T-helper 22 cell (primary cell): Measurements from ENCODE around the gene DGKD.
"Not testable (repeated sequence)": the region's sequence is repeated elsewhere in the genome, so short reads cannot be mapped to it uniquely, and the experiment has no call there.

ENCODE experiments used
- DNase-seq: peaks from one replicate; pipeline ENCODE4 v3.0.0-alpha.2; 2020; ENCODE audit warnings: low read depth

The DGKD gene

DNA sequence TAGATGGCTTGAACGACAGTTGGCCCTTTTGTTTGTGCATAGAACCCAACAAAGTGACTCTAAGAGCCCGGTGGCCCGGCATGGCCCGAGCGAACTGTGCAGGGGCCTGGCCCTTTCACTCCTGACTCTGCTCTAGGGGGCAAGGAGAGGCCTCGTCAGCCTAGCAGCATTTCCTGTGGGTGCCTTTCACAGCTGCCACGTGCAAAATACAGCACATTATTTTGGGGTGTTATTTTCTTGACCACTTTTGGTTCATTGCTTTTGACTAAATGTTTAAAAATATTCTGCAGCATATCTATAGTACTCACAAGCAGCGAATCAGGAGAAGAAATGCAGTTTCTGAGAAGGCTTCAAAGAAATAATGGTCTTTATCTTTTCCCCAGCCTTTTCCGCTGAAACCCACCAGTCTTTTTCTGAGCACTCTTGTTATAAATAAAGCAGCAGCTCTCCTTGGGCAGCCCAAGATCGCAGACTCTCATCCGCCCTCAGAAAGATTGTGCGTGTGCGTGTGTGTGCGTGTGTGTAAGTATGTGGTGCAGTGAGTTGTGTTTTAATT, 31.3 kb downstream of the DGKD start:
- no peak for DNase-seq

DNA sequence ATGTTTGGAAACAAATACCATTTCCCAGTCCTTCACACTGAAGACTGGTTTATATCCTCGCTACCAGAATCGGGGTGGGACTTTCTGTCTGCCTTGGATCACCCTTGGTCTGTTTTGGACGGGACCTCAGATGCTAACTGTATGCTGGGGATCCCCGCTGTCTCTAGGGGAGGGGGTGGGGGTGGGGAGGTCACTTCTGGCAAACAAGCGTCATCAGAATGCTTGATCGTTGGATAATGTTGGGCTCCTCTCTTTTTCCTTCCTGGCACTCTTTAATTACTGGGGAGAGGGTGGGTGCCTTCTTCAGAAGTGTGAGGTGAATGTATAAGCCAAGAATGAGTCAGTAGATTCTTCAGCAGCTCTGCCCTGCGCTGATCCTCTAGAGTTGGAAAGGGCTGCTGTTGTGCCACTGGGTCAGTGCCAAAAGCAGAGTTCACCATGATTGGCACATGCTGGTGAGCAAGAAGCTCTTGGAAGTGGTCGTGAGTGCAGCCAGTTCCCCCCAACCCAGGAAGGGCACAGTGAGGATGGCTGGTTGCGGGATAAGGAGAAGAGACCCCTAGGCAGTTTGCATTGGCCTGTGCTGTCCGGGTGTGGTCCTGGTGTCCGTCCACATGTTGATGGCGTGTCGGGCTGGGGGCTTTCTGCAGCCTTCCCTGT, 32.2 kb downstream of the DGKD start:
- DNase-seq, result no peak

DNA sequence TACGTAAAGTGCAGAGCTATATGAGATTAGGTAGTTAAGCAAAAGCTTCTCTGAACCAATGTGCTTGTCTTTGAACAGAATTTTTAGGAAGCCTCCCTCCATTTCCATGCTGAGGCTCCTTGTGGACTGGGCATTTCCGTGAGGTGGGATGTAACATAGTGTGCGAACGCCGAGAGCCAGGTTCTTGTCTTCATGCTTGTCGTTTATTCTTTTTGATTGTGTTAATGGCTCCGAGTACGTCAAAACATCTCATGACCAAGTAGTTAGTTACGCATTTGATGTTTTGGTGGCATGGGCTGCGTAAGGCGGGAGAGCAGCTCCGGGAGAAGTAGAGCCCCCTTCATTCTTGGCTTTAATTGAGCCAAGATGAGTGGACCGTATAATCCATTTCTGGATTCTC, 32.9 kb downstream of the DGKD start:
- DNase-seq, result no peak

DNA sequence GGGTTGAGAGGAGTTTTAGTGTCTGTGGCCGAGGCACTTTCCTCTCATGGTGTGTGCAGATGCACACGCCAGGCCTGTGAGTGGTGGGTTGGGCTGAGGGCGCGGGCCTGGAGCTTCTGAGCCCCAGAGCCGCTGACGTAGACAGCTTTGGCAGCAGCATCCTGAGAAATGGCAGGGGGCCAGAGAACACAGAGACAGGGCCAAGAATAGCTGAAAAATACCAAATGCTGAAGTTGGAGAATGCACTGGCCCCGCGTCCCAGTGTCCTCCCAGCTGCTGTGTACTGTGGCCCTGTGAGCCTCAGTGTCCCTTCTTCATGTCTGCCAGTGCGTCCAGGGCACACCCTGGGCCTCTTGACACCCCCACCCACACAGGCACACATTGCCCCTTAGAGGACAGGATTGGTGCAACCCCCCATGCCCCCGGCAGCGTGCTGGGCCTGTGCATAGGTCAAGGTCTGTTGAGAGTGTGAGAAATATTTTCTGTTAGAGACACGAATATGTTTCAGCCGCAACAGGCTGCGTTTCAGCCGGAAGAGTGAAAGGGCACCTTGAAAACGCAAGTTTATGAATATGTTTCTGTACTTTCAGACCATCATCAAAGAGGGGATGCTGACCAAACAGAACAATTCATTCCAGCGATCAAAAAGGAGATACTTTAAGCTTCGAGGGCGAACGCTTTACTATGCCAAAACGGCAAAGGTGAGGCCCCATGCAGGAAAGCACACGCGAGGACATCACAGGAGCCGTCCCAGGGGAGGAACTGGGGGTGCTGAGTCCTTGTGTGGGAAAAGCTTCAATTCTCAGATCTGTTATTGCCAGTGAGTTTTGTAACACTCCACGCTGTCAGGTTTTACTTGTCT, 33.6 kb downstream of the DGKD start:
- DNase-seq, result no peak

DNA sequence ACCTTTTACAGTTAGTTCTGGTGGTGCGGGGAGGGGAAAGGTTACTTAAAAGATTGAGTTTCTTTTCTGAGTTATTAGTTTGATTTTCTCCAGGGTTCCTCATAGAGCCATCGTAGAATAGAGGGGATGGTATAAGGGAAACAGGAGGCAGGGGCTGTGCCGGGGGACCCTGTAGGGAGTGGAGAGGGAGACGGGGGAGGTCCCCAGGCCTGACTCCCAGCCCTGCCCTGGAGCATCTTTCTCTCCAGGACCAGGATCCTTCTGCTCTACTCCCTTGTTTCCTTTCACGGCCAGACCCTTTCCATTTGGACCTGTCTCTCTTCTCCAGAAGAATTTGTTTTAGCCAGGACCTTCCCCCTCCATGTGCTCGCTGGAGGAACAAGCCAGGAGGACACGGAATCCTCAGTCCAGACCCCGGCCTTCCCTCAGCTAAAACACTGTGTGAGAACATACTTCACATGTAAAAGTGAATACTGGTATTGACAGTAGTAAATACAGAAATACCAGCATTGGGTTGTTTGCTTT, 35.4 kb downstream of the DGKD start:
- DNase-seq, result no peak

DNA sequence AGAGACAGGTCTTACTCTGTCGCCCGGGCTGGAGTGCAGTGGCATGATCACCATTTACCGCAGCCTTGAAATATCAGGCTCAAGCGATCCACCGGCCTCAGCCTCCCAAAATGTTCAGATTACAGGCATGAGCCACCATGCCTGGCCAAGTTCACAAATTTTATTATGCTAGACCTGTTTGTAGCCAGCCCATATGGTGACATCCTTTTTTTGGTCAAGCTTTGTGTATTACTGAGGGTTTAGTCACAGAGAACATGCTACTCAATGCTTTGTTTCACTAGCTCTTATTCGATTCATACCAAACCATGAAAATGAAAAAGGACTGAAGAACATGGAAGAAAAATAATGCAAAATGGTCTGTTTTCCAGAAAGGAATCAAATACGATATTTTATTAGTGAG, 41.4 kb downstream of the DGKD start:
- no peak for DNase-seq

DNA sequence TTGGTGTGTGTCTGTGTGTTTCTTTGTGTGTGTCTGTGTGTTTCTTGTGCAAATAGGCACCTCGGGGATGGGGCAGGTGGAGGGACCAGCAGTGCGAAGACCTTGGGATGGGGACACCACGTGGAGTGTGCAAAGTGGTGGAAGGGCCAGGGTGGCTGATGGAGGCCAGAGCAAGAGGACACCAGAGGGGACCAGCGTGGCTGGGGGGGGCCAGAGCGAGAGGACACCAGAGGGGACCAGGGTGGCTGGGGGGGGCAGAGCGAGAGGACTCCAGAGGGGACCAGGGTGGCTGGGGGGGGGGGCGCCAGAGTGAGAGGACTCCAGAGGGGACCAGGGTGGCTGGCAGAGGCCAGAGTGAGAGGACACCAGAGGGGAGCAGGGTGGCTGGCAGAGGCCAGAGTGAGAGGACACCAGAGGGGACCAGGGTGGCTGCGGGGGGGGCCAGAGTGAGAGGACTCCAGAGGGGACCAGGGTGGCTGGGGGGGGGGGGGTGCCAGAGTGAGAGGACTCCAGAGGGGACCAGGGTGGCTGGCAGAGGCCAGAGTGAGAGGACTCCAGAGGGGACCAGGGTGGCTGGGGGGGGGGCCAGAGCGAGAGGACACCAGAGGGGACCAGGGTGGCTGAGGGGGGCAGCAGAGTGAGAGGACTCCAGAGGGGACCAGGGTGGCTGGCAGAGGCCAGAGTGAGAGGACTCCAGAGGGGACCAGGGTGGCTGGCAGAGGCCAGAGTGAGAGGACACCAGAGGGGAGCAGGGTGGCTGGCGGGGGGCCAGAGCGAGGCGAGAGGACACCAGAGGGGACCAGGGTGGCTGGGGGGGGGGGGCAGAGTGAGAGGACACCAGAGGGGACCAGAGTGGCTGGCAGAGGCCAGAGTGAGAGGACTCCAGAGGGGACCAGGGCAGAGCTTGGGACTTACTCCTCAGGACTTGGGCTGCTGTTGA, 42.7 kb downstream of the DGKD start:
- not testable (repeated sequence) for DNase-seq

DNA sequence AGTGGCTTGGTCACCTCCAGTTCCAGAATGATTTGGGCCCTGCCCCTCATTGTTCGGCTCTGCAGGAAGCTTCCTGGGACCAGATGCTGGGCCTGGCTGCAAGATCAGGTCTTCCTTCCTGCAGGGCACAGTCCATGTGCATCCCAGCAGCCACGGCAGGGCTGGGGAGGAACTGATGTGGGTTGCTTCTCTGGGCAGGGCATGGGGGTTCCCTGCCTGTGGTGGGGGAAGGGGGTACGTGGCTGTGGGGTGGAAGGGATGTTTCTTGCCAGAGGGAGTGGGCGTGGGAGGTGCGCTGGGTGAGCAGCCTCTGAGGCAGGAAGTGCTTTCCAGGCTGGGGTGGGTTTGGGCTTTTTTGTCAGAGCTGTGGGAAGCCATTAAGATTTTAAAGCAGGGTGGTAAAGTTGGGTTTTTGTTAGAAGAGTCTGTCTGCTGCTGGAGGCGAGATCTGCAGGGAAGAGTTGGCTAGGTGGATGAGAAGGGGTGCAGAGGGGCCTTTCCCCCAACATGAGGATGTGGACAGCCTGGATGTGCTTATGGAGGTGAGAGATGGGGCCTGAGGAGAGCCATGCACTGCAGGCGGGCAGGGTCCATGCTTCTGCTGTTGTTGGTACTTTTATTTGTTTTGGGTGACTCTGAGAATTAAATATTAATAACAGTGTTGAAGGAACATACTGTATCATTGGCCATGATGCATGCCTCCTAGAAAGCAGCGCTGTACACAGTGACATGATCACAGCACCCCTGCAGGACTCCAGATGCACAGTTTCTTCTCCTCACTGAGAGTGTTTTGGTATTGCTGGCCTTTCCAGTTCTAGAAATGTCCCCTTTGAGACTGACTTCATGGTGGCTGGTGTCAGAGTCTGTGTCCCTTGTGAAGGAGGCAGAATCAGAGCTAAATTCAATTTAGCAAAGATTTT, 45.3 kb downstream of the DGKD start:
- DNase-seq, result peak; percentile 12

DNA sequence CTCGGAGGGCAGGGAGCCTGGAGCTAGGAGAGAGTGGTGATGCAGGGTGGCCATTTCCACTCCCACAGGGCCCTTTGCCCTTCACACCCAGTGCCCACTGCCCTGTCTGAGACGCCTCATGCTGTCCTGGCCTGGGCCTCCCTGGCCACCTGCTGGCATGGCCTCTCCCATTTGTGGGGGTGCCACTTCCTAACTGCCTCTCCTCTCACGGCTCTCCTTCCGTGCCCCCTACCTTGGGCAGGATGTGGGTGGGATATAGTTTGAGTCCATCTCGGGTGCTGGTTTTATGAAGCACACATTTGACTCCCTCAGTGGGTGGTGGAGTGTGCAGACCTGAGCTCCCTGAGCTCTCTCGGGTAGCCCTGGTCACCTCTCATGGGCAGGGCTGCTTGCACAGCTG, 46.0 kb downstream of the DGKD start:
- no peak for DNase-seq

DNA sequence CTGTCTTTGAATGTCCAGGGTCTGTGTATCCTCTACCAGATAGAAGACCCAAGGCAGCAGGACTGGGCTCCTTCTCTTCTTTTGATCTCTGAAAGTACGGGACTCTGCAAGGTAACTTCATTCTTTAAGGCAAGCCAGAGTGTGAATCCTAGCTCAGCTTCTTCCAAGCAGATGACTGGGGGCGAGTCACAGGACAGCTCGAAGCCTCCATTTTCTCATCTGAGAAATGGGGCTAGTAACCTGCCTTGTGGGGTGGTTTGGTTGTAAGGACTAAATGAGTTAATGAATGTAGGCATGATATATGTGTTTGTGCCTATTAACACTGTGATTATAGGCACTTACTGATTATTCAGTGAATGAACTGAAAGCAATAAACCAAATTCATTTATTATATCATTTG, 46.7 kb downstream of the DGKD start:
- DNase-seq, result no peak

DNA sequence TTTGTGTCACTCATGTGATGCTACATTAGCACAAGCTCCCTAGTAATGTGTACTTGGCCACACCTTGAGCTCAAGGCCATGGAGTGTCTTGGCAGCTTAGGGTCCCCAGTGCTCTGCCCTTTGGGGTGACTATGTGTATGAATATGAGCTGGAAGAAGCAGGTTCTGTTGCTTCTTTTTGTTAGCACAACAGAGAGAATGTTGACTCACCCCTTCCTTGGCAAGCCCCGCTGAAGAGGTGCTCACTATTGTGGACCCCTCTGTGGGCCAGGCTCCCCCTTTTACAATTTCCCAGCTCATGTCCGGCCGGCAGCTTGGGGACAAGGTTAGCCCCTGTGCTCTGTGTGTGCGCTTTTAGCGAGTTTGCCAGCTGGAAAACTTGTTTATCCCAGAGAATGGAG, 48.1 kb downstream of the DGKD start:
- no peak for DNase-seq

DNA sequence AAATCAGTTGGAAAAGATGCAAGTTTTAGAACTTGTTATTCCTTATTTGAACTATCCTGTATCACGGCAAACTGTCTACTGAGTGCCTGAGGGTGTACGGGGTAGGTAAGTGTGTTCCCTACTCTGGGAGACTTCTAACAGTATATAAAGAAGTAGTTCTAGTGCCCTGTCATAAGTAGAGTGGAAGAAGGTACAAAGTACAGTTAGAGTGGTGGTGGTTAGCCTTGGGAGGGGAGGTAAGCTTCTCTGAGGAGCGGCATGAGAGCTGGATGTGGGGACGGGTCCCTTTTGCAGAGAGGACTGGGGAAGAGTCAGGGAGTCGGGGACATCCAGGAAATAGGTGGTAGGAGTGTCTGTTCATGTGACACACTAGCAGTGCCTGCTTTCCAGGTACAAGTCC, 48.5 kb downstream of the DGKD start:
- no peak for DNase-seq

DNA sequence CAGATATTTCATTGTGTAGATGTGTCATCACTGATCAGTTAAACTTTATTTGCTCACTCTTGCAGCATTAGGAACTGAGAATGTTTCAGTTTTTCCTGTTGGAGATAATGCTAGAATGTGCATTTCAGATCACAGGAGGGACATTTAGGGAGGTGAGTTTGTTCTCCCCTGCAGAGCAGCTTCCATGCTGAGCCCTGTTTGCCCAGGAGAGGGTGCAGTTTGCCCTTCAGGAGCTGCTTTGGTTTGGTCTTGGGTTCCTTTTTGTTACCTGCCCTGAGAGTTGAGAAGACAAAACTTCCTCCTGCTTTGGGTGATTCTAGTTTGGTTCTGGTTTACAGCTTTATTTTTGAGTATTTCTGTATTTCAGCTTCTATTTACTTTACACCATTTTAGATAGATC, 49.9 kb downstream of the DGKD start:
- peak; percentile 36 for DNase-seq

DNA sequence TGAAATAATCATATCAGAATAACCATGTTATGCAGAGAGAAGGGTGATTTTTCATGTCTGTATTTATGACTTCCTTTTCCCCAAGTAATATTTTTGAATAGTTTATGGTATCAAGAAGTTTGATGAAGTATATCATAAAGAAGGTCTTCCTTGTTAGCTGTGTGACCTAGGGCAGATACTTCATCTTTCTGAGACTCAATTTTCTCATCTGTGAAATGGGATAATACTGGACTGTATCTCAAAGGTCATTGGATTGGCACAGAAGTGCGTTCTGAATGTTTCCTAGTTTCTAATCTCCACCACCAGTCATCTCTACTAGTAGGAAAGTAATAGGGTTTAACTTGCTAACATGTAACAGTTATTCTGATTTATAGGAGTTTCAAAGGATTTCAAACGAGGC, 52.6 kb downstream of the DGKD start:
- no peak for DNase-seq

DNA sequence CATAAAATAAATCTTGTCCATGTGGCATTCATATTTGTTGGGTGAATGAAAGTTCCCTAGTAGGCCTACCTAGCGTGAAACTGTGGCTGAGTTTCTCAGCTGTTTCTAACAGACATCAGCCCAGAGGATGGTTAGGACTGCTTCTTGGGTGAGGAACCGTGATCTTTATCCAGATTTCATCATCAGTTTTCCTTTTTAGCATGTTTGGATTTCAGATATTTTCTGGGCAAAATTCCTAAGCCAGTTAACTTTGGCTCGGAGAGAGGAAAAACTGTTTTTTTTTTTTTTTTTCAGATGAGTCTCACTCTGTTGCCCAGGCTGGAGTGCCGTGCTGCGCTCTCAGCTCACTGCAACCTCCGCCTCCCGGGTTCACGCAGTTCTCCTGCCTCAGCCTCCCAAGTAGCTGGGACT, 53.5 kb downstream of the DGKD start:
- no peak for DNase-seq

DNA sequence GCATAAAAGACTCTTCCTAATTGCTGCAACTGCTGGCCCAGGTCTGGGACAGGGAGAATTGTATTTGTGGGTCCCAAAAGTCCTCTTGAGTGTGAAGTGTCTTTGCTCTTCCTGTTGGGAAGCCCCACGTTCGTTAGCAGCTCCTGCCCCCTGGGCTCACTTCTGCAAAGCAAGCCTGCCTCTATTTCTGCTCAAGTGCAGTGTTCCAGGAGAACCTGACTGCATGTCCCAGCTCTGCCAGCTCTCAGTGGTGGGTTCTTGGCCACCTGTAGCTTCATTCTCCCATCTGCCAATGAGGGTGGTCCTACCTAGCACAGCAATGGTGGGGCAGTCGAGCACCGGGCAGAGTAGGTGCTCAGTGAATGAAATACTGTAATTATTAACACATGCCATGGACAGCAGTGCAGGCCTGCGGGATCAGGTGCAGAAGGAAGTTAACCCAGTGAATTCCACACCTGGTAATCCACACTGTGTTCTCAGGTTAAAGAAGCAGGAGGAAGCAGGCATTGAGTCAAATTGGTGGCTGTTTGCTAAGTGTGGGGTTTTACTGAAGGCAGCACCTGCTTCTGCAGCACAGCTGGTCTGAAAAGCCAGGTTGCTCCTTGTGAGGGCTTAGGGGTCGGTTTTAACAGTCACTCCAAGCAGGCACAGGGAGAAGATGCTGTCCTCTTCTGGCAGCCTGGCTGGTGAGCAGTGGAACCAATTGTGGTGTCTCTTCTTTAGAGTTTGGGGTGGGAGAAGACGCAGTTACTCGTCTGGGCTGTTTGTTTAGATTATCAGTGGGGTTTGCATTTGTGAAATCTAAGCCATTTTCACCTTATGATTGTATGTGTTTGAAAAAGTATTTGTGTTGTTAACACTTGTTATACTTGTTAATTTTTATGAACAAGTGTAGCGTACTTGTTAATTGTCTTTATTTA, 54.3 kb downstream of the DGKD start:
- no peak for DNase-seq

DNA sequence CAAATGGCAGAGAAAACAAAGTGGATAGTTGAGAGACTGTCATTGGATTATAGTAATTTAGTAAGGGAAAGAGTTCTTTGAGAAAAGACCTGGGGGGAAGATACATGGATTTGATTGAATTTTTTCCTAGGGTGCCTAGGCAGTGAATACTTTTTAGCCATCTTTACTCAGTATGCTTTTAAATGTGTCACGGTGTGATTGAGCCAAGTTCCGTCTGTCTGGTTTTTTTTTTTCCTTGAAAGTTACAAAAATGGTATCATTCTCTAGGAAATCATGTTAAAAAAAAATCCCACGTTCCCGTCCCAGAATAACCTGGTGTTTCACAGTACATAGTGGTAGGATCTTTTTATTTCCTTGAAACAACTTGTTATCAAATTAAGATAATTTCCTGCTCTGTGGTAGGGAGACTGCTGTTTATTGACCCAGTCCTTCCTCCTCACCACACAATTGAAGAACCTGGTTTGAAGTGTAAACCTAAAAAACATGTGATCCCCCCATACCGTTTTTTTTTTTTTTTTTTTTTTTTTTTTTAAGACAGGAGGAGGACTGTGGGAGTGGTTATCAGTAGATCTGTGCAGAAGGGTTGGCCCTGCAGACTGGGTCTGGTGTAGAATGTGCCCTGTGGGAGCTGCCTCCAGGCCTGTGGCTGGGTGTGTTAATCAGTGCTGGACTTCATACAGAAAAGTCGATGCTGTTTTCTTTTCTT, 55.1 kb downstream of the DGKD start:
- DNase-seq, result peak; percentile 25

DNA sequence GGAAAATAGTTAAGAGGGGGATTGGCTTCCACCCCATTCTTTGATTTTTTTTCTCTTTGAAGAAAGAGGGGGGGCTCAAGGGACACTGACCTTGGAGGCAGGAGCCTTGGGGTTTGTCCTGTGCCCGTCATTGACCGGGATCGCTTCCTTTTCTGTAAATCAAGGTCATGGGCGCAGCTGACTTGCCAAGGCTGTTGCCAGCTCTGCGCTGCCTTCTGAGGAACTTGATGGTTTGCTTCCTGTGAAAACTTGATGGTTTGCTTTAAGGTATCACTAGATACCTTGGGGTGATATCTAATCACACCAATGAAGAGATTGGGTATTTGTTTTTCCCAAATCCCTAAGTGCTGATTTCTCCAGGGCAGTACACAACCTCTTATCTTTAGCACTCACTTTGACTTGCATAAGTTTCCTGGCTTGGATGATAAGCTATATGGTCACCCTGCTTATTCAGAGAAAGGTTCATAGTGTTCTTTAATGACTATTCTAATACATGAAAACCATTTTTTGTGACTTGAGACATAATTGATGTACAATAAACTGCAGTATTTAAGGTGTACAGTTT, 56.0 kb downstream of the DGKD start:
- no peak for DNase-seq

DNA sequence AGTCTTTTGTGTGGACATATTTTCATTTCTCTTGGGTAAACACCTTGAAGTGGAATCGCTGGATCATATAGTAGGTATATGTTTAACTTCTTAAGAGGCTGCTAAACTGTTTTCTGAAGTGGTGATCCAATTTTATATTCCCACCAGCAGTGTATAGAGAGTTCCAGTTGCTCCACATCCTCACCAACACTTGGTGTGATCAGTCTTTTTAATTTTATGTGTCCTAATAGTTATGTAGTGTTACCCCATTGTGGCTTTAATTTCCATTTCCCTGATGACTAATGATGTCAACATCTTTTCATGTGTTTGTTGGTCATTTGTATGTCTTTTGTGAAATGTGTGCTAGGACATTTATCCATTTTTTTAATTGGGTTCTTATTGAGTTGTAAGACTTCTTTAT, 56.9 kb downstream of the DGKD start:
- no peak for DNase-seq
